Neural cell (in vitro differentiated cells): ENCODE data around the gene MRPL42. TPM values are rescaled to one million over a fixed set of nuclear protein-coding genes. Genes with fewer than 3 reads are reported as not detected.

Source experiments
- H2AFZ ChIP-seq: fragments of 200-600, 300-800 bp; sonication (generic), shearing (Covaris generic); 2 replicates; pipeline ENCODE4 v1.6.0; 2014; ENCODE audit warnings: low read depth, mild to moderate bottlenecking, antibody characterized with exemption, low read length, moderate library complexity
- H3F3A ChIP-seq: fragments of 200-600 bp; shearing (Covaris generic); 2 replicates; pipeline ENCODE4 v1.6.1; 2016; ENCODE audit warnings: mild to moderate bottlenecking, moderate library complexity, mixed read lengths, antibody characterized with exemption, low read length; ENCODE audit not compliant: insufficient read depth, poor library complexity, severe bottlenecking
- H3K27ac ChIP-seq: fragments of 200-600, 300-800 bp; sonication (generic), shearing (Covaris generic); 2 replicates; pipeline ENCODE4 v1.5.1; 2014; ENCODE audit warnings: mild to moderate bottlenecking, low read length, moderate library complexity
- H3K27me3 ChIP-seq: fragments of 300-800, 200-600 bp; sonication (generic), shearing (Covaris generic); 2 replicates; pipeline ENCODE4 v1.6.0; 2014; ENCODE audit warnings: mild to moderate bottlenecking, low read depth, low read length, moderate library complexity; ENCODE audit not compliant: insufficient read depth
- H3K36me3 ChIP-seq: fragments of 300-800, 200-600 bp; sonication (generic), shearing (Covaris generic); 2 replicates; pipeline ENCODE4 v1.5.1; 2014; ENCODE audit warnings: mild to moderate bottlenecking, antibody characterized with exemption, low read length, moderate library complexity; ENCODE audit not compliant: insufficient read depth
- H3K4me2 ChIP-seq: fragments of 300-800, 200-600 bp; sonication (generic), shearing (Covaris generic); 2 replicates; pipeline ENCODE4 v1.6.0; 2014; ENCODE audit warnings: mild to moderate bottlenecking, low read length
- H3K4me3 ChIP-seq: fragments of 300-800, 200-600 bp; sonication (generic), shearing (Covaris generic); 2 replicates; pipeline ENCODE4 v1.5.1; 2014; ENCODE audit warnings: mild to moderate bottlenecking, low read length, moderate library complexity
- H3K79me2 ChIP-seq: fragments of 200-600 bp; shearing (Covaris generic); replicated peaks from 2 replicates; pipeline ENCODE4 v1.6.0; 2014; ENCODE audit warnings: mild to moderate bottlenecking, low read length, moderate library complexity; ENCODE audit not compliant: insufficient read depth
- H3K9ac ChIP-seq: fragments of 300-800, 200-600 bp; sonication (generic), shearing (Covaris generic); 2 replicates; pipeline ENCODE4 v1.6.1; 2016; ENCODE audit warnings: mild to moderate bottlenecking, low read length, mixed read lengths
- H3K9me2 ChIP-seq: fragments of 200-600 bp; shearing (Covaris generic); 2 replicates; pipeline ENCODE4 v1.6.1; 2016; ENCODE audit warnings: mild to moderate bottlenecking, low read length, mixed read lengths; ENCODE audit not compliant: insufficient read depth
- H3K9me3 ChIP-seq: fragments of 200-600, 300-800 bp; sonication (generic), shearing (Covaris generic); 2 replicates; pipeline ENCODE4 v1.6.1; 2016; ENCODE audit warnings: mild to moderate bottlenecking, mixed run types, low read length, moderate library complexity, mixed read lengths
- H4K20me1 ChIP-seq: fragments of 200-600 bp; shearing (Covaris generic); 2 replicates; pipeline ENCODE4 v1.6.1; 2016; ENCODE audit warnings: mild to moderate bottlenecking, mixed run types; ENCODE audit not compliant: insufficient read depth
- EP300 ChIP-seq: fragments of 450-650 bp; conservative IDR thresholded peaks from 2 replicates; pipeline ENCODE4 v1.6.1; 2014; ENCODE audit warnings: antibody characterized with exemption, mild to moderate bottlenecking, moderate library complexity; ENCODE audit not compliant: poor library complexity, severe bottlenecking
- EZH2 ChIP-seq: fragments of 200-600, 300-800 bp; shearing (Covaris generic), sonication (generic); IDR thresholded peaks from 2 replicates; pipeline ENCODE4 v1.6.1; 2014; ENCODE audit warnings: antibody characterized with exemption, low read length, borderline replicate concordance, mild to moderate bottlenecking; ENCODE audit not compliant: insufficient read depth, poor library complexity, severe bottlenecking
- MXI1 ChIP-seq: fragments of 450-650 bp; conservative IDR thresholded peaks from 2 replicates; pipeline ENCODE4 v1.6.1; 2014; ENCODE audit warnings: antibody characterized with exemption, mild to moderate bottlenecking; ENCODE audit not compliant: poor library complexity, severe bottlenecking
- POLR2AphosphoS5 ChIP-seq: IDR thresholded peaks from 2 replicates; pipeline ENCODE4 v1.6.1; 2012
- RAD21 ChIP-seq: fragments of 450-650 bp; conservative IDR thresholded peaks from 2 replicates; pipeline ENCODE4 v1.6.1; 2014; ENCODE audit warnings: antibody characterized with exemption, mild to moderate bottlenecking, moderate library complexity
- SMC3 ChIP-seq: fragments of 450-650 bp; conservative IDR thresholded peaks from 2 replicates; pipeline ENCODE4 v1.6.1; 2014; ENCODE audit warnings: antibody characterized with exemption, mild to moderate bottlenecking, moderate library complexity; ENCODE audit not compliant: poor library complexity
- TAF1 ChIP-seq: IDR thresholded peaks from 2 replicates; pipeline ENCODE4 v1.6.1; 2012; ENCODE audit warnings: low read depth
- polyA plus RNA-seq: library from polyadenylated mRNA; depleted of rRNA; stranded (reverse); fragments of >200 nt; gene quantifications from 2 replicates; pipeline ENCODE4 v1.2.3, GENCODE V29; 2014
- TF ChIP-seq, protein P1 (sequence below): IDR thresholded peaks from 2 replicates; pipeline ENCODE4 v1.6.1; 2012; ENCODE audit warnings: borderline replicate concordance
- TF ChIP-seq, protein P2 (sequence below): fragments of 450-650 bp; IDR thresholded peaks from 2 replicates; pipeline ENCODE4 v1.5.1; 2014; ENCODE audit warnings: antibody characterized with exemption, mild to moderate bottlenecking, moderate library complexity; ENCODE audit not compliant: poor library complexity, severe bottlenecking

Gene MRPL42
- polyA plus RNA-seq, 1 donor from 2014 or later, result 260 TPM

DNA sequence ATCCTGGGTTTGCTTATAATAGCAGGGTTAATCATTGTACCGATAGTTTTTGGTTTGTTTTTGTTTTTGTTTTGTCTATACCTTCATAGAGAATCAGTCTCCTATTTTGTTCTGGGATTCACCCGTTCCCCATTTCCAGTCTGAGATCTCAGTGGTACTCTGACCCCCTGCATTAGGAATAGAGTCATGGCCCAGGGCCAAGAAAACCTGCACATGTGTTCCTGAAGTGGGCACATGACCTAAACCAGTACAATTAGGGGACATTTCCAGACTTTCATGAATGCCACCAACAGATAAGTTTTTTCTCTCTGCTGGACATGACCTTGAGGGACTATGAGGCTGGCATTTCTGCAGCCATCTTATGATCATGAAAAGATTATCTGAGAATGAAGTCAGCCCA is 52.5 kb downstream of the MRPL42 start:
- Histone ChIP-seq H3K27ac (no peak overlapping the region), H3K79me2 (no peaks in the 10 kb centered on the region), H3K9ac (no peak overlapping the region), H3K36me3 (no peaks in the 10 kb centered on the region), H3K4me2 (no peak overlapping the region), H3K9me2 (no peaks in the 10 kb centered on the region), H2AFZ (no peak overlapping the region), H3K9me3 (no peaks in the 10 kb centered on the region), H3K27me3 (no peaks in the 10 kb centered on the region), H3F3A (no peaks in the 10 kb centered on the region), H3K4me3 (no peak overlapping the region), H4K20me1 (no peaks in the 10 kb centered on the region)
- TF ChIP-seq RAD21 (no peak), EZH2 (no peak)

DNA sequence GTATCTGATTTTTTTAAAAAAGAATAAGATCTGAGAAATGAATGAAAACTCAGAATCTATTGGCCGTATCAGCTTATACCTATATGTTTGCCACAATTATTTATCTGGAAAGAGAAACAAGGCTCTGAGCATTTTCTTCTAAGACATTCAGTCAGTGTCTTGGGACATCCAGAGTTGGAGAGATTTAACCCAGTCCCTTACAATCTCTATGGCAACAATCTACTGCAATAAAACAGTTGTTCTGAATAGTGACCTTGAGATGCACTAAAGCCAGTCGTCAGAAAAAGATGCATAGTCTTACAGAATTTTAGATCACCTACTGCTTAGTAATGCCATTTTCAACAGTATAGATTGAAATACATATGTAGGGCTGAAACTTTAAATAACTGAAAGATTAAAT is 53.1 kb downstream of the MRPL42 start:
- no peaks in the 10 kb centered on the region for H3K36me3 ChIP-seq
- no peak overlapping the region for H3K27ac ChIP-seq
- no peak for TF ChIP-seq RAD21
- H3K27me3 ChIP-seq, result no peaks in the 10 kb centered on the region
- no peak overlapping the region for H2AFZ ChIP-seq
- no peaks in the 10 kb centered on the region for H4K20me1 ChIP-seq
- no peaks in the 10 kb centered on the region for H3K9me3 ChIP-seq
- no peak overlapping the region for H3K9ac ChIP-seq
- no peak overlapping the region for H3K4me2 ChIP-seq
- no peaks in the 10 kb centered on the region for H3K9me2 ChIP-seq
- H3K4me3 ChIP-seq, result no peak overlapping the region
- no peaks in the 10 kb centered on the region for H3K79me2 ChIP-seq
- H3F3A ChIP-seq, result no peaks in the 10 kb centered on the region

DNA sequence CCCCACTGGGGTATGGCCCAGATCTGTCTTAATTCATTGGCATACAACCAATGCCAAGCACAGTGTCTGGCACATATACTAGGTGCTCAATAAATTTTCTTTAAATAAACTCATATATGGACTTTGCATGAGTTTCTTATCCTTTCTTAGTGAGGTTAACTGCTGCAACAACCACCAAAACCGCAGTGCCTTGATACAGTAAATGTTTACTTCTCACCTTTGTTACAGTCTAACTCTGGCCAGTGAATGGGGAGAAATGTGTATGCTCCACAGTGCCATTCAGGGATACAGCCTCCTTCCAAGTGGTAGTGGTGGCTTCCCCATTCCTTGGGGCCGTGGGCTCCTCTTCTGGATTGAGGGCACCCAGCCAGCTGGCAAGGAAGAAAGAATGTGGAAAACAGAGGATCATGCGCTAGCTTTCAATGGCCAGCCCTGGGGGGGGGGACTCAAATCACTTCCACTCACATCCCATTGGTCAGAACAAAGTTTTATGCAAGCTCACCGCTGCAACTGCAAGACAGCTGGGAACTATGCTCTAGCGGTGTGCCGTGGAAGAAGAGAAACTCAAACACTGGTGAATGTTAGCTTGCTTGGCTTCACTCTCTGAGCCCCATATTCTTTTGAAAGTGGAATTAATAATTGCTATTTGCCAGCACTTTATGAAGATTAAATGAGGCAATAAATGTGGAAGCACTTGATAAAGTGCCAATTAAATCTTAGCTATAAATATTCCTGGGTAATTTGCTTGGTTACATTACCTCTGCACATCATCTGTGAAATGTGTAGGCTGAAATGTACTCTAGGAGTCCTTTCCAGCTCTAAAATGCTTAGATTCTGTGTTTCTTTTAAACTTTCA is 54.1 kb downstream of the MRPL42 start:
- H3K9ac ChIP-seq, result no peak overlapping the region
- no peaks in the 10 kb centered on the region for H3F3A ChIP-seq
- no peak overlapping the region for H3K4me3 ChIP-seq
- H2AFZ ChIP-seq, result no peak overlapping the region
- TF ChIP-seq SMC3 (no peak), MXI1 (no peak), EZH2 (no peak), RAD21 (no peak), POLR2AphosphoS5 (no peak), TAF1 (no peak), EP300 (no peak)
- TF ChIP-seq, protein P1, sequence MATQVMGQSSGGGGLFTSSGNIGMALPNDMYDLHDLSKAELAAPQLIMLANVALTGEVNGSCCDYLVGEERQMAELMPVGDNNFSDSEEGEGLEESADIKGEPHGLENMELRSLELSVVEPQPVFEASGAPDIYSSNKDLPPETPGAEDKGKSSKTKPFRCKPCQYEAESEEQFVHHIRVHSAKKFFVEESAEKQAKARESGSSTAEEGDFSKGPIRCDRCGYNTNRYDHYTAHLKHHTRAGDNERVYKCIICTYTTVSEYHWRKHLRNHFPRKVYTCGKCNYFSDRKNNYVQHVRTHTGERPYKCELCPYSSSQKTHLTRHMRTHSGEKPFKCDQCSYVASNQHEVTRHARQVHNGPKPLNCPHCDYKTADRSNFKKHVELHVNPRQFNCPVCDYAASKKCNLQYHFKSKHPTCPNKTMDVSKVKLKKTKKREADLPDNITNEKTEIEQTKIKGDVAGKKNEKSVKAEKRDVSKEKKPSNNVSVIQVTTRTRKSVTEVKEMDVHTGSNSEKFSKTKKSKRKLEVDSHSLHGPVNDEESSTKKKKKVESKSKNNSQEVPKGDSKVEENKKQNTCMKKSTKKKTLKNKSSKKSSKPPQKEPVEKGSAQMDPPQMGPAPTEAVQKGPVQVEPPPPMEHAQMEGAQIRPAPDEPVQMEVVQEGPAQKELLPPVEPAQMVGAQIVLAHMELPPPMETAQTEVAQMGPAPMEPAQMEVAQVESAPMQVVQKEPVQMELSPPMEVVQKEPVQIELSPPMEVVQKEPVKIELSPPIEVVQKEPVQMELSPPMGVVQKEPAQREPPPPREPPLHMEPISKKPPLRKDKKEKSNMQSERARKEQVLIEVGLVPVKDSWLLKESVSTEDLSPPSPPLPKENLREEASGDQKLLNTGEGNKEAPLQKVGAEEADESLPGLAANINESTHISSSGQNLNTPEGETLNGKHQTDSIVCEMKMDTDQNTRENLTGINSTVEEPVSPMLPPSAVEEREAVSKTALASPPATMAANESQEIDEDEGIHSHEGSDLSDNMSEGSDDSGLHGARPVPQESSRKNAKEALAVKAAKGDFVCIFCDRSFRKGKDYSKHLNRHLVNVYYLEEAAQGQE, result no peak
- TF ChIP-seq, protein P2, sequence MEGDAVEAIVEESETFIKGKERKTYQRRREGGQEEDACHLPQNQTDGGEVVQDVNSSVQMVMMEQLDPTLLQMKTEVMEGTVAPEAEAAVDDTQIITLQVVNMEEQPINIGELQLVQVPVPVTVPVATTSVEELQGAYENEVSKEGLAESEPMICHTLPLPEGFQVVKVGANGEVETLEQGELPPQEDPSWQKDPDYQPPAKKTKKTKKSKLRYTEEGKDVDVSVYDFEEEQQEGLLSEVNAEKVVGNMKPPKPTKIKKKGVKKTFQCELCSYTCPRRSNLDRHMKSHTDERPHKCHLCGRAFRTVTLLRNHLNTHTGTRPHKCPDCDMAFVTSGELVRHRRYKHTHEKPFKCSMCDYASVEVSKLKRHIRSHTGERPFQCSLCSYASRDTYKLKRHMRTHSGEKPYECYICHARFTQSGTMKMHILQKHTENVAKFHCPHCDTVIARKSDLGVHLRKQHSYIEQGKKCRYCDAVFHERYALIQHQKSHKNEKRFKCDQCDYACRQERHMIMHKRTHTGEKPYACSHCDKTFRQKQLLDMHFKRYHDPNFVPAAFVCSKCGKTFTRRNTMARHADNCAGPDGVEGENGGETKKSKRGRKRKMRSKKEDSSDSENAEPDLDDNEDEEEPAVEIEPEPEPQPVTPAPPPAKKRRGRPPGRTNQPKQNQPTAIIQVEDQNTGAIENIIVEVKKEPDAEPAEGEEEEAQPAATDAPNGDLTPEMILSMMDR, result no peak
- H3K9me3 ChIP-seq, result no peaks in the 10 kb centered on the region
- no peaks in the 10 kb centered on the region for H3K36me3 ChIP-seq
- H4K20me1 ChIP-seq, result no peaks in the 10 kb centered on the region
- H3K27me3 ChIP-seq, result no peaks in the 10 kb centered on the region
- H3K79me2 ChIP-seq, result no peaks in the 10 kb centered on the region
- H3K4me2 ChIP-seq, result no peak overlapping the region
- H3K9me2 ChIP-seq, result no peaks in the 10 kb centered on the region
- no peak overlapping the region for H3K27ac ChIP-seq
